K562 (cell line): ENCODE results near the gene VEGFB. TPM values are rescaled to one million over a fixed set of nuclear protein-coding genes. Genes with fewer than 3 reads are reported as not detected.
A peak's percentile ranks its signal among the peaks of the same experiment; 100 is the strongest.

ENCODE experiments used
- ATAC-seq: fragments of 200-7000 bp; cut with Tn5 transposase; 3 replicates; pipeline ENCODE4 v1.9.1; 2020; ENCODE audit warnings: moderate library complexity
- BruUV-seq: library from RNA; stranded (reverse); fragments of 400-500 nt; replicated peaks from 2 replicates; lab custom pipeline; 2021; lab: Mats Ljungman, UMichigan
- CTCF ChIA-PET: fragments of 300-600 bp; formaldehyde crosslinking; extraction: SDS; loops from one replicate; lab custom pipeline; 2021; ENCODE audit warnings: low intra/inter-chr PET ratio; lab: Yijun Ruan, JAX
- POLR2A ChIA-PET: fragments of 300-600, 350-650 bp; sonication (Branson Sonifier 250); formaldehyde crosslinking; extraction: SDS; loops from one replicate; lab custom pipeline; 2021; ENCODE audit warnings: antibody characterized with exemption, inconsistent platforms; lab: Yijun Ruan, JAX
- DNase-seq, 4 experiments: peaks; one replicate each; pipeline versions ENCODE4 v3.0.0 to v3.0.0-alpha.2; 2011 to 2018; ENCODE audit warnings: low spot score in 3 of 4, mixed read lengths in 3 of 4; ENCODE audit errors: extremely low read depth in 1 of 4
- FAIRE-seq: peaks from 2 replicates; lab custom pipeline; 2011; peaks lifted over from hg19 to GRCh38; lab: Jason Lieb, UNC
- H2AFZ ChIP-seq: 2 replicates; pipeline ENCODE4 v1.6.0; 2011; ENCODE audit warnings: low read depth, low read length, control low read depth, inconsistent platforms
- H3K27ac ChIP-seq: fragments of 200-600 bp; 3 replicates; pipeline ENCODE4 v1.8.0; 2011; ENCODE audit warnings: low read depth, mild to moderate bottlenecking, control low read depth, inconsistent platforms, low read length, moderate library complexity, mixed read lengths; ENCODE audit errors: extremely low read depth
- H3K27me3 ChIP-seq, 2 experiments: fragments of 300-600 bp in 1 of 2; 2 replicates in 1 of 2; 3 replicates in 1 of 2; pipeline versions ENCODE4 v1.6.0 to v1.8.0; 2011; ENCODE audit warnings: inconsistent platforms in 2 of 2, low read length in 2 of 2, mild to moderate bottlenecking in 1 of 2, mixed read lengths in 1 of 2, moderate library complexity in 1 of 2; ENCODE audit not compliant: control insufficient read depth in 2 of 2, insufficient read depth in 2 of 2
- H3K36me3 ChIP-seq: fragments of 300-600 bp; 3 replicates; pipeline ENCODE4 v1.8.0; 2011; ENCODE audit warnings: mild to moderate bottlenecking, low read length, inconsistent platforms; ENCODE audit not compliant: control insufficient read depth, insufficient read depth
- H3K4me1 ChIP-seq, 2 experiments: fragments of 200-600 bp in 1 of 2; replicated peaks in 1 of 2; 2 replicates in 1 of 2; 3 replicates in 1 of 2; pipeline versions ENCODE4 v1.5.1 to v1.8.0; 2011; ENCODE audit warnings: inconsistent platforms in 2 of 2, low read length in 2 of 2, mild to moderate bottlenecking in 1 of 2, mixed read lengths in 1 of 2, moderate library complexity in 1 of 2; ENCODE audit not compliant: control insufficient read depth in 2 of 2, insufficient read depth in 2 of 2
- H3K4me2 ChIP-seq: 2 replicates; pipeline ENCODE4 v1.6.1; 2011; ENCODE audit warnings: low read length, control low read depth, inconsistent platforms, mixed read lengths; ENCODE audit not compliant: insufficient read depth
- H3K4me3 ChIP-seq: fragments of 200-600 bp; sonication (generic), shearing (Covaris generic); 2 replicates; pipeline ENCODE4 v1.5.1; 2016; ENCODE audit warnings: control low read depth, inconsistent platforms
- H3K79me2 ChIP-seq: fragments of 200-600 bp; 3 replicates; pipeline ENCODE4 v1.8.0; 2011; ENCODE audit warnings: low read length, inconsistent platforms; ENCODE audit not compliant: control insufficient read depth, insufficient read depth
- H3K9ac ChIP-seq, 2 experiments: 2 replicates each; pipeline versions ENCODE4 v1.6.0 to v1.6.1; 2011; ENCODE audit warnings: low read depth in 2 of 2, low read length in 2 of 2, control low read depth in 1 of 2, inconsistent platforms in 1 of 2, mild to moderate bottlenecking in 1 of 2, mixed read lengths in 1 of 2; ENCODE audit not compliant: insufficient read depth in 1 of 2
- H3K9me1 ChIP-seq: one replicate; pipeline ENCODE4 v1.6.0; 2011; ENCODE audit warnings: inconsistent platforms, mild to moderate bottlenecking, low read length, moderate library complexity; ENCODE audit not compliant: control insufficient read depth, insufficient read depth
- H3K9me3 ChIP-seq: replicated peaks from 2 replicates; pipeline ENCODE4 v1.5.1; 2011; ENCODE audit warnings: low read depth, low read length, inconsistent platforms; ENCODE audit not compliant: control insufficient read depth, insufficient read depth
- H4K20me1 ChIP-seq: replicated peaks from 2 replicates; pipeline ENCODE4 v1.6.1; 2011; ENCODE audit warnings: low read length, inconsistent platforms, mixed read lengths; ENCODE audit not compliant: control insufficient read depth, insufficient read depth
- CHCHD3 ChIP-seq: fragments of 250-450 bp; sonication (Bioruptor Pico); IDR thresholded peaks from 2 replicates; pipeline ENCODE4 v2.1.2; 2022; ENCODE audit warnings: mild to moderate bottlenecking
- DPF2 ChIP-seq: fragments of 450-650 bp; IDR thresholded peaks from 2 replicates; pipeline ENCODE4 v1.6.1; 2016
- ELF4 ChIP-seq: fragments of 450-650 bp; formaldehyde crosslinking; IDR thresholded peaks from 2 replicates; pipeline ENCODE4 v1.4.0; 2022; ENCODE audit warnings: missing genetic modification characterization
- KAT7 ChIP-seq: sonication (generic); formaldehyde crosslinking; IDR thresholded peaks from 2 replicates; pipeline ENCODE4 v1.8.0; 2022; ENCODE audit warnings: missing genetic modification reagents, mild to moderate bottlenecking, borderline replicate concordance
- MYBL2 ChIP-seq, 2 experiments: fragments of 450-650 bp in 1 of 2; sonication (generic) in 1 of 2; formaldehyde crosslinking in 1 of 2; IDR thresholded peaks; 2 replicates each; pipeline versions ENCODE4 v1.6.1 to v1.8.1; 2017 to 2022; ENCODE audit warnings: borderline replicate concordance in 1 of 2, inconsistent platforms in 1 of 2, low read depth in 1 of 2, mild to moderate bottlenecking in 1 of 2, missing genetic modification reagents in 1 of 2, moderate library complexity in 1 of 2
- NR4A1 ChIP-seq, 2 experiments: fragments of 250-450 bp in 1 of 2; fragments of 450-650 bp in 1 of 2; sonication (Bioruptor Pico) in 1 of 2; IDR thresholded peaks; 2 replicates each; pipeline versions ENCODE4 v1.4.0 to v1.6.1; 2016 to 2020; ENCODE audit warnings: mild to moderate bottlenecking in 2 of 2, missing compliant biosample characterization in 1 of 2, missing genetic modification characterization in 1 of 2, moderate library complexity in 1 of 2
- RHOXF2B ChIP-seq: fragments of 250-450 bp; sonication (Bioruptor Pico); conservative IDR thresholded peaks from 2 replicates; pipeline ENCODE4 v1.5.1; 2021
- RREB1 ChIP-seq: fragments of 250-450 bp; sonication (Bioruptor Pico); IDR thresholded peaks from 2 replicates; pipeline ENCODE4 v1.4.0; 2020
- TAF7 ChIP-seq: fragments of 450-650 bp; IDR thresholded peaks from 2 replicates; pipeline ENCODE4 v1.6.1; 2016; ENCODE audit warnings: missing genetic modification characterization, missing compliant biosample characterization
- TRIM24 ChIP-seq, 2 experiments: fragments of 450-650 bp; IDR thresholded peaks; 2 replicates each; pipeline ENCODE4 v1.6.1; 2016
- ZEB2 ChIP-seq: fragments of 450-650 bp; IDR thresholded peaks from 2 replicates; pipeline ENCODE4 v1.6.1; 2016
- WGBS: fragments of 100-300 bp; shearing (Covaris generic); methylation state at CpG from one replicate; pipeline ENCODE4 v1.1.6; 2016; ENCODE audit warnings: low coverage, mixed read lengths; ENCODE audit not compliant: insufficient coverage; ENCODE audit errors: missing lambda C conversion rate; 5-methylcytosine and 5-hydroxymethylcytosine counted together
- in situ Hi-C: fragments of 300-500 bp; cut with MboI; formaldehyde crosslinking; loops from 4 replicates; pipeline ENCODE4 v1.15.0; 2018; ENCODE audit warnings: inconsistent platforms, mixed read lengths
- intact Hi-C: fragments of 100-400 bp; cut with micrococcal nuclease; formaldehyde crosslinking; loops from 2 replicates; pipeline ENCODE4 v1.14.2; 2022
- polyA plus RNA-seq, 8 experiments: library from polyadenylated mRNA; depleted of rRNA in 4 of 8; stranded (reverse) in 5 of 8; unstranded in 3 of 8; fragments of >200 nt; fragmentation: Nextera tagmentation in 2 of 8; fragmentation: Illumina TruSeq in 1 of 8; extraction: Ambion mirVana in 2 of 8; extraction: Trizol in 1 of 8; gene quantifications; 2 replicates each; pipeline versions ENCODE4 v1.2.1 to v1.2.3, GENCODE V29; 2011 to 2014; ENCODE audit warnings: inconsistent platforms in 1 of 8, missing spikeins in 1 of 8
- total RNA-seq, 7 experiments: library from RNA; depleted of rRNA in 6 of 7; stranded (reverse); fragments of >200 nt in 6 of 7; fragmentation: Illumina TruSeq in 2 of 7; extraction: Trizol in 2 of 7; gene quantifications; 2 replicates each; pipeline versions ENCODE4 v1.2.1 to v1.2.3, GENCODE V29; 2011 to 2021; ENCODE audit warnings: low replicate concordance in 1 of 7
- TF ChIP-seq, protein P1 (sequence below): sonication (generic); formaldehyde crosslinking; IDR thresholded peaks from 2 replicates; pipeline ENCODE4 v1.8.1; 2023; ENCODE audit warnings: mild to moderate bottlenecking, missing genetic modification reagents

Gene VEGFB
- total and polyA plus RNA-seq, 9 of the 15 experiments (the other 6 are each of a cell fraction or from before 2014, with no cell fraction given) = 11.0 to 83.4 (median 25.7) TPM

- Histone ChIP-seq H3K9me1 (no peaks in the 10 kb centered on the region), H4K20me1 (peaks cover 2% of the 10 kb centered on the region), H3K4me3 (peak overlapping the region; percentile 98), H3K9ac (peak overlapping the region; percentile 80 to 95), H3K27ac (peak overlapping the region; percentile 85), H3K4me1 (peaks cover 42 to 92% of the 10 kb centered on the region in 2 experiments), H3K36me3 (peaks cover 32% of the 10 kb centered on the region), H3K4me2 (peak overlapping the region; percentile 87), H2AFZ (peak overlapping the region; percentile 71), H3K9me3 (no peaks in the 10 kb centered on the region), H3K27me3 (no peaks in the 10 kb centered on the region), H3K79me2 (peaks cover 50% of the 10 kb centered on the region)
- ChIA-PET POLR2A (interaction anchor here (0.6 to 7.8 kb wide), 12 partner anchors 8 to 62 kb away, joined by 3 to 58 read pairs (median 4); partner anchors contain the start of genes FERMT3 and STIP1), CTCF (no interaction called here)
- DNase-seq (no peak), FAIRE-seq (peak; percentile 37), ATAC-seq (peak; percentile 18)
- intact Hi-C loops (loop anchor here (2.0 to 10.0 kb wide), 3 partner anchors 21 to 57 kb away; partner anchors contain the start of genes CATSPERZ, ESRRA and FERMT3), in situ Hi-C loops (no loop called here)
- WGBS = 19% methylated on average over 30 of the region's 31 CpGs
- BruUV-seq = no TSS peak
- TF ChIP-seq, protein P1, sequence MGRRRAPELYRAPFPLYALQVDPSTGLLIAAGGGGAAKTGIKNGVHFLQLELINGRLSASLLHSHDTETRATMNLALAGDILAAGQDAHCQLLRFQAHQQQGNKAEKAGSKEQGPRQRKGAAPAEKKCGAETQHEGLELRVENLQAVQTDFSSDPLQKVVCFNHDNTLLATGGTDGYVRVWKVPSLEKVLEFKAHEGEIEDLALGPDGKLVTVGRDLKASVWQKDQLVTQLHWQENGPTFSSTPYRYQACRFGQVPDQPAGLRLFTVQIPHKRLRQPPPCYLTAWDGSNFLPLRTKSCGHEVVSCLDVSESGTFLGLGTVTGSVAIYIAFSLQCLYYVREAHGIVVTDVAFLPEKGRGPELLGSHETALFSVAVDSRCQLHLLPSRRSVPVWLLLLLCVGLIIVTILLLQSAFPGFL (CRISPR knock-in tag) = 0 out of 2 replicates have a peak, but pooled peaks have one; percentile 8
- TF ChIP-seq ZEB2 = no peak
- TF ChIP-seq RHOXF2B (CRISPR knock-in tag) = no peak
- TF ChIP-seq CHCHD3 (CRISPR knock-in tag) = no peak
- no peak for TF ChIP-seq TAF7 (tag)
- TF ChIP-seq NR4A1 (CRISPR knock-in tag; IDR thresholded peaks at IDR 0.05) = no peak
- 0 out of 2 replicates have a peak, but pooled peaks have one; percentile 12 for TF ChIP-seq NR4A1 (tag; IDR thresholded peaks at IDR 0.05)
- TF ChIP-seq ELF4 (CRISPR knock-in tag) = no peak
- TF ChIP-seq KAT7 (CRISPR knock-in tag) = no peak; the same call in 1 of the 2 replicates
- TF ChIP-seq RREB1 (CRISPR knock-in tag) = no peak
- TF ChIP-seq TRIM24 (IDR thresholded peaks at IDR 0.05) = no peak
- TF ChIP-seq MYBL2 (IDR thresholded peaks at IDR 0.05; ENCODE audit: low read depth) = no peak
- no peak for TF ChIP-seq MYBL2 (CRISPR knock-in tag; IDR thresholded peaks at IDR 0.05; ENCODE audit: borderline replicate concordance)
- TF ChIP-seq DPF2 = 0 out of 2 replicates have a peak, but pooled peaks have one; percentile 14
Observed at GRCh38 chr11:64247729-64248531, 13.5 kb downstream of the VEGFB start.
